ENCODE data around the gene RUBCNL.
A peak's percentile ranks its signal among the peaks of the same experiment; 100 is the strongest.

RUBCNL gene

DNA sequence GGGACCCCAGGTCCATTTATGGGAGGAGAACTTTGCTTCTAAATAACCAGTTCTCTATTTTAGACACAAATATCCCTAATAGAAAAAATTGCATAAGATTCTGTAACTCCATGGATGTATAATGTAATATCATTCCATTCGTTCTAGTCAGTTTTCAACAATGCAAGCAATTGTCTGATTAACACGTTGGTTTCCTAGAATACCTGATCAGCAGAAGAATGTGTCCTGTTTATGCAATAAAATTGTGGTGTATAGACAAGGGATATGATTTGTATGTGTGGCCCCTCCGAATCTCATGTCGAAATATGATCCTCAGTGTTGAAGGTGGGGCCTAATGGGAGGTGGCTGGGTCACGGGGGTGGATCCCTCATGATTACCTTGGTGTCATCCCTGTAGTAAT lies 62.1 kb downstream of the RUBCNL start:
- no peak for DNase-seq (ENCODE audit: extremely low spot score)

DNA sequence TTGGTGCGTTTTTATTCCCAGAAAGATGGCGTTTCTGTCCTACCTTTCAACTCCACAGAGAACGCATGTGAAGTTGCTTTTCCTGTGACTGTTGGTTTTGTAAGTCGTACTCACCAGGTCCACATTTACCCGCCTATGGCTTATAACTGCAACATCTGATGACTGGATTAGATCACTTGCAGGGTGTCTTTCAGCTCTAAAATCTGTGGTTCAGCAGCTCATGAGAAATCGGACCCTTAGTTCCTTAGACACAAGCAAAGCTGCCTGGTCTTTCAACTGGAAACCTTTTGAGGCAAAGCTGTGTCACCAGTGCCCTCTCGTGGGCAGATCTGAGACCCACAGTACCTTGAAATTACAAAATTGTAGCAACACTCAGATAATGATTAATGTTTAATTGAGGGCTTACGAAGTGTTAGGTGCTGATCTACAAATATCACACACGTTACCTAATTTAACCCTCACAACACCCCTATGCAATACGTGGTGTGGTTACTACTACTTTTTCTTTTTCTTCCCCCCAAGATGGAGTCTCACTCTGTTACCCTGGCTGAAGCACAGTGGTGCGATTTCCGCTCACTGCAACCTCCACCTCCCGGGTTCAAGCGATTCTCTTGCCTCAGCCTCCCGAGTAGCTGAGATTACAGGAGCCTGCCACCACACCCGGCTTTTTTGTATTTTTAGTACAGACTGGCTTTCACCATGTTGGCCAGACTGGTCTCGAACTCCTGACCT lies 65.4 kb downstream of the RUBCNL start:
- TF ChIP-seq, protein P1, sequence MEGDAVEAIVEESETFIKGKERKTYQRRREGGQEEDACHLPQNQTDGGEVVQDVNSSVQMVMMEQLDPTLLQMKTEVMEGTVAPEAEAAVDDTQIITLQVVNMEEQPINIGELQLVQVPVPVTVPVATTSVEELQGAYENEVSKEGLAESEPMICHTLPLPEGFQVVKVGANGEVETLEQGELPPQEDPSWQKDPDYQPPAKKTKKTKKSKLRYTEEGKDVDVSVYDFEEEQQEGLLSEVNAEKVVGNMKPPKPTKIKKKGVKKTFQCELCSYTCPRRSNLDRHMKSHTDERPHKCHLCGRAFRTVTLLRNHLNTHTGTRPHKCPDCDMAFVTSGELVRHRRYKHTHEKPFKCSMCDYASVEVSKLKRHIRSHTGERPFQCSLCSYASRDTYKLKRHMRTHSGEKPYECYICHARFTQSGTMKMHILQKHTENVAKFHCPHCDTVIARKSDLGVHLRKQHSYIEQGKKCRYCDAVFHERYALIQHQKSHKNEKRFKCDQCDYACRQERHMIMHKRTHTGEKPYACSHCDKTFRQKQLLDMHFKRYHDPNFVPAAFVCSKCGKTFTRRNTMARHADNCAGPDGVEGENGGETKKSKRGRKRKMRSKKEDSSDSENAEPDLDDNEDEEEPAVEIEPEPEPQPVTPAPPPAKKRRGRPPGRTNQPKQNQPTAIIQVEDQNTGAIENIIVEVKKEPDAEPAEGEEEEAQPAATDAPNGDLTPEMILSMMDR (IDR thresholded peaks at IDR 0.05; ENCODE audit: control extremely low read depth, extremely low read depth, low read depth, missing control alignments): peak; percentile 89
- CTCF ChIA-PET: interaction anchor here (0.6 to 2.0 kb wide), 29 partner anchors 9 to 809 kb away, joined by 3 to 15 read pairs (median 3); partner anchors contain the start of gene ZC3H13
- peak; percentile 74 for DNase-seq (ENCODE audit: extremely low spot score)
- POLR2A ChIA-PET: no interaction called here

More for the DNA sequence above, 62.1 kb downstream of the RUBCNL start:
- TF ChIP-seq, protein P1 (IDR thresholded peaks at IDR 0.05; ENCODE audit: control extremely low read depth, extremely low read depth, low read depth, missing control alignments): no peak
- POLR2A ChIA-PET: no interaction called here
- CTCF ChIA-PET: interaction anchor here (1.3 kb wide), 1 partner anchor 10 kb away, joined by 4 read pairs; no protein-coding TSS in a partner anchor

DNA sequence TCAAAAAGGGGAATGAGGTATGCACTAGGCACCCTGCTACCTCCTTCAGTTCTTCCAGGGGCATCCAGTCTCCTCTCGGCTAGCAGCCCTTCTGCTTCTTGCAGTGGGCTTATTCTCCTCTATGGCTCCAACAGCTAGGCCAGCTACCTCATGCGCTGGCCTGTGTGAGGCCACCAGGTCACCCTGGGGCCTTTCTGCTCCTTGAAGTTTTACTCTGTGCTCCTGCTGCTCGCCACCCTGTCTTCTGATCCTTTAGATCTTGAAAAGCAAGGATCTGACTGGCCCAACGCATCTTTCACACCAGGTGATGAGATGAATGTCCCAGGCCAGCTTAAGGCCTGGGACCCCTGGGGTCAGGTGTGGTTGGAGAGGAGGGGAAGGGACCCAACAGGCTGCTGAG lies 66.2 kb downstream of the RUBCNL start:
- POLR2A ChIA-PET: no interaction called here

DNA sequence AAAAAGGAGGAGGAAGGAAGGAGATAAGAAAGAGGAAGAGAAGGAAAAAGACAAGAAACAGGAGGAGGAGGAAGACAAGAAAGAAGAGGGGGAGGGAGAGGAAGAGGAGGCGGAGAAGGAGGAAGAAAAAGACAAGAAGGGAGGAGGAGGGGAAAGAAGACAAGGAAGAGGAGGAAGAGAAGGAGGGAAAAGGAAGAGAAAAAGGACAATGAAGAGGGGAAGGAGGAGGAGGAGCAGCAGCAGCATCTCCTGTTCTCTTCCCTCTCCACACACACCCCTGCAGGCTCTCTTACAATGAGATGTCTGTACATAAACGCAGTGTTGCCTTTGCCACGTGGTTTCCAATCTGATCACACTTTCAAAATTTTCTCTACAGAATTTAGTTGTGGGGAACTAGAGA lies 66.6 kb downstream of the RUBCNL start:
- DNase-seq (ENCODE audit: extremely low spot score): no peak
- CTCF ChIA-PET: interaction anchor here (1.1 to 2.0 kb wide), 9 partner anchors 8 to 697 kb away, joined by 3 to 15 read pairs (median 5); no protein-coding TSS in a partner anchor
- TF ChIP-seq, protein P1 (IDR thresholded peaks at IDR 0.05; ENCODE audit: control extremely low read depth, extremely low read depth, low read depth, missing control alignments): no peak
- POLR2A ChIA-PET: no interaction called here

More for the DNA sequence above, 66.2 kb downstream of the RUBCNL start:
- TF ChIP-seq, protein P1 (IDR thresholded peaks at IDR 0.05; ENCODE audit: control extremely low read depth, extremely low read depth, low read depth, missing control alignments): no peak
- CTCF ChIA-PET: interaction anchor here (0.6 to 2.0 kb wide), 22 partner anchors 8 to 808 kb away, joined by 3 to 15 read pairs (median 3); no protein-coding TSS in a partner anchor
- no peak for DNase-seq (ENCODE audit: extremely low spot score)

DNA sequence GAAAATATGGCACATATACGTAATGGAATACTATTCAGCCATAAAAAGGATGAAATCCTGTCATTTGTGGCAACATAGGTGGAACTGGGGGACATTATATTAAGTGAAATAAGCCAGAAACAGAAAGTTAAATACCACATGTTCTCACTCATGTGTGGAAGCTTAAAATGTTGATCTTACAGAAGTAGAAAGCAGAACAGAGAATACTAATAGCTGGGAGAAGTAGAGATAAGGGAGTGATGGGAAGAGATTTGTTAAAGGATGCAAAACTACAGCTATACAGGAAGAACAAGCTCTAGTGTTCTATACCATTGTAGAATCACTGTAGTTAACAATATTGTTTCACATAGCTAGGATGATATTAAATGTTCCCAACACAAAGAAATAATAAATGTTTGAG lies 68.1 kb downstream of the RUBCNL start:
- POLR2A ChIA-PET: no interaction called here
- CTCF ChIA-PET: interaction anchor here (1.2 to 1.8 kb wide), 3 partner anchors 10 to 30 kb away, joined by 3 to 5 read pairs (median 5); no protein-coding TSS in a partner anchor
- TF ChIP-seq, protein P1 (IDR thresholded peaks at IDR 0.05; ENCODE audit: control extremely low read depth, extremely low read depth, low read depth, missing control alignments): no peak
- DNase-seq (ENCODE audit: extremely low spot score): no peak

DNA sequence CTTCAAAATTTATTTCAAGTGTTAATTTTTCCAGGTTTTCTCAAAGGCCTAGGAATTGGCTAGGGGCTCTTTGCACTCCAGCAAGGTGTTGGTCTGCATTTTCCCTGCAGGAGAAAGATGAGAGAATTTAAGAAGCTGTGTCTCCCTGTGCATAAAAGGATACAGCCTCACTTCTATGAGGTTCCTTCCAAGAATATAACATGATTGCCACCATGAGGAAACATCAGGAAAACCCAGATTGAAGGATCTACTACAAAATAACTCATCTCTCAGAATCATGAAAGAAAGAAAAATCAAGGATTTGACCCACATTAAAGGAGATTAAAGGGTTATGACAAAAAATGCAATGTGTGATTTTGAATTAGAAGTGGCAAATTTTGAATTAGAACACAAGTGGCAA lies 69.9 kb downstream of the RUBCNL start:
- no peak for DNase-seq (ENCODE audit: extremely low spot score)
- TF ChIP-seq, protein P1 (IDR thresholded peaks at IDR 0.05; ENCODE audit: control extremely low read depth, extremely low read depth, low read depth, missing control alignments): no peak
- ChIA-PET CTCF (no interaction called here), POLR2A (no interaction called here)
